CD4-positive, alpha-beta T cell treated with Interleukin-4 for 1 hour (primary cell): ENCODE results near the gene CCSER2.
"Not testable (repeated sequence)": the region's sequence is repeated elsewhere in the genome, so short reads cannot be mapped to it uniquely, and the experiment has no call there.

ENCODE experiments used
- DNase-seq, 2 donors: peaks; one replicate each; pipeline ENCODE4 v3.0.0-alpha.2; 2020 to 2022

CCSER2 gene

GRCh38 chr10:84525807-84526182, 197.4 kb downstream of the CCSER2 start:
- not testable (repeated sequence) for DNase-seq

GRCh38 chr10:84527386-84527785, 199.0 kb downstream of the CCSER2 start:
- not testable (repeated sequence) for DNase-seq

- DNase-seq, result not testable (repeated sequence)
These were observed 200.1 kb downstream of the CCSER2 start for GRCh38 chr10:84528526-84528925.

GRCh38 chr10:84530724-84531325, 202.4 kb downstream of the CCSER2 start:
- no peak for DNase-seq

GRCh38 chr10:84531396-84531795, 203.0 kb downstream of the CCSER2 start:
- no peak for DNase-seq

- no peak for DNase-seq
These were observed 205.8 kb downstream of the CCSER2 start for GRCh38 chr10:84534168-84534567.

GRCh38 chr10:84537447-84537931, 209.1 kb downstream of the CCSER2 start:
- DNase-seq, result peak; percentile 41 to 65

GRCh38 chr10:84538036-84538435, 209.6 kb downstream of the CCSER2 start:
- no peak for DNase-seq

- no peak for DNase-seq
These were observed 210.8 kb downstream of the CCSER2 start for GRCh38 chr10:84539216-84539615.

GRCh38 chr10:84540022-84540616, 211.7 kb downstream of the CCSER2 start:
- DNase-seq, result no peak

- DNase-seq, result peak; percentile 53 to 54
These were observed 212.4 kb downstream of the CCSER2 start for GRCh38 chr10:84540617-84541288.

GRCh38 chr10:84541289-84541637, 212.9 kb downstream of the CCSER2 start:
- DNase-seq, result no peak

GRCh38 chr10:84542522-84543490, 214.4 kb downstream of the CCSER2 start:
- DNase-seq, result no peak

GRCh38 chr10:84543948-84544347, 215.6 kb downstream of the CCSER2 start:
- no peak for DNase-seq

- DNase-seq, result no peak
These were observed 217.3 kb downstream of the CCSER2 start for GRCh38 chr10:84545651-84546050.

GRCh38 chr10:84546609-84547008, 218.2 kb downstream of the CCSER2 start:
- DNase-seq, result no peak

- no peak for DNase-seq
These were observed 219.2 kb downstream of the CCSER2 start for GRCh38 chr10:84547616-84548015.

- DNase-seq, result no peak
These were observed 220.5 kb downstream of the CCSER2 start for GRCh38 chr10:84548869-84549268.

GRCh38 chr10:84549368-84550165, 221.2 kb downstream of the CCSER2 start:
- DNase-seq, result no peak

GRCh38 chr10:84550756-84551436, 222.5 kb downstream of the CCSER2 start:
- no peak for DNase-seq

- DNase-seq, result no peak
These were observed 223.2 kb downstream of the CCSER2 start for GRCh38 chr10:84551437-84552120.
